HCT116 (cell line): ENCODE measurements around the gene WDR59.
"Not testable (repeated sequence)": the region's sequence is repeated elsewhere in the genome, so short reads cannot be mapped to it uniquely, and the experiment has no call there.

ENCODE experiments used
- ATF3 ChIP-seq: IDR thresholded peaks from 2 replicates; pipeline ENCODE4 v1.6.1; 2012
- CTCF ChIP-seq, 3 experiments: fragments of 200-600 bp in 1 of 3; sonication (generic) in 1 of 3; IDR thresholded peaks in 2 of 3; conservative IDR thresholded peaks in 1 of 3; 2 replicates each; pipeline ENCODE4 v1.5.1; 2012 to 2017; ENCODE audit warnings: low read depth in 2 of 3, low read length in 2 of 3, antibody characterized with exemption in 1 of 3, borderline replicate concordance in 1 of 3, control low read depth in 1 of 3, mild to moderate bottlenecking in 1 of 3, mixed read lengths in 1 of 3, mixed run types in 1 of 3, moderate library complexity in 1 of 3; ENCODE audit not compliant: insufficient read depth in 1 of 3
- MAX ChIP-seq: IDR thresholded peaks from 2 replicates; pipeline ENCODE4 v1.6.1; 2012
- POLR2A ChIP-seq: IDR thresholded peaks from 2 replicates; pipeline ENCODE4 v1.7.0; 2011; ENCODE audit warnings: borderline replicate concordance; ENCODE audit not compliant: insufficient read depth, insufficient read length; ENCODE audit errors: extremely low read depth
- REST ChIP-seq: IDR thresholded peaks from 2 replicates; pipeline ENCODE4 v1.6.1; 2012; ENCODE audit warnings: low read depth

GRCh38 chr16:74843381-74844035 lies 141.4 kb downstream of the WDR59 start:
- not testable (repeated sequence) for TF ChIP-seq REST; CTCF (IDR thresholded peaks at IDR 0.05 in 2 of 3, conservative IDR thresholded peaks at IDR 0.05 in 1 of 3; ENCODE audit: borderline replicate concordance in 1 of 3, insufficient read depth in 1 of 3, low read depth in 2 of 3, low read length in 2 of 3); POLR2A; ATF3; MAX
